ENCODE data around the gene PCSK5.
A peak's percentile ranks its signal among the peaks of the same experiment; 100 is the strongest.

PCSK5 gene

GRCh38 chr9:76363032-76363395 is 472.5 kb downstream of the PCSK5 start:
- no peak for DNase-seq (ENCODE audit: low read depth)
- TF ChIP-seq, protein P1, sequence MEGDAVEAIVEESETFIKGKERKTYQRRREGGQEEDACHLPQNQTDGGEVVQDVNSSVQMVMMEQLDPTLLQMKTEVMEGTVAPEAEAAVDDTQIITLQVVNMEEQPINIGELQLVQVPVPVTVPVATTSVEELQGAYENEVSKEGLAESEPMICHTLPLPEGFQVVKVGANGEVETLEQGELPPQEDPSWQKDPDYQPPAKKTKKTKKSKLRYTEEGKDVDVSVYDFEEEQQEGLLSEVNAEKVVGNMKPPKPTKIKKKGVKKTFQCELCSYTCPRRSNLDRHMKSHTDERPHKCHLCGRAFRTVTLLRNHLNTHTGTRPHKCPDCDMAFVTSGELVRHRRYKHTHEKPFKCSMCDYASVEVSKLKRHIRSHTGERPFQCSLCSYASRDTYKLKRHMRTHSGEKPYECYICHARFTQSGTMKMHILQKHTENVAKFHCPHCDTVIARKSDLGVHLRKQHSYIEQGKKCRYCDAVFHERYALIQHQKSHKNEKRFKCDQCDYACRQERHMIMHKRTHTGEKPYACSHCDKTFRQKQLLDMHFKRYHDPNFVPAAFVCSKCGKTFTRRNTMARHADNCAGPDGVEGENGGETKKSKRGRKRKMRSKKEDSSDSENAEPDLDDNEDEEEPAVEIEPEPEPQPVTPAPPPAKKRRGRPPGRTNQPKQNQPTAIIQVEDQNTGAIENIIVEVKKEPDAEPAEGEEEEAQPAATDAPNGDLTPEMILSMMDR (IDR thresholded peaks at IDR 0.05; ENCODE audit: insufficient read depth, low read depth, low read length, missing control alignments) = no peak
- H3K4me3 ChIP-seq (ENCODE audit: low read depth, low read length) = no peak overlapping the region

GRCh38 chr9:76365028-76365427 is 474.6 kb downstream of the PCSK5 start:
- TF ChIP-seq, protein P1 (IDR thresholded peaks at IDR 0.05; ENCODE audit: insufficient read depth, low read depth, low read length, missing control alignments) = no peak
- no peak for DNase-seq (ENCODE audit: low read depth)
- no peak overlapping the region for H3K4me3 ChIP-seq (ENCODE audit: low read depth, low read length)

- H3K4me3 ChIP-seq (ENCODE audit: low read depth, low read length) = no peak overlapping the region
- TF ChIP-seq, protein P1 (IDR thresholded peaks at IDR 0.05; ENCODE audit: insufficient read depth, low read depth, low read length, missing control alignments) = no peak
- DNase-seq (ENCODE audit: low read depth) = no peak
Measured at GRCh38 chr9:76366275-76366674, 475.8 kb downstream of the PCSK5 start.

GRCh38 chr9:76369583-76369982 is 479.1 kb downstream of the PCSK5 start:
- TF ChIP-seq, protein P1 (IDR thresholded peaks at IDR 0.05; ENCODE audit: insufficient read depth, low read depth, low read length, missing control alignments) = no peak
- peak; percentile 59 for DNase-seq (ENCODE audit: low read depth)
- H3K4me3 ChIP-seq (ENCODE audit: low read depth, low read length) = no peak overlapping the region

GRCh38 chr9:76370396-76371023 is 480.0 kb downstream of the PCSK5 start:
- no peak for DNase-seq (ENCODE audit: low read depth)
- TF ChIP-seq, protein P1 (IDR thresholded peaks at IDR 0.05; ENCODE audit: insufficient read depth, low read depth, low read length, missing control alignments) = no peak
- no peak overlapping the region for H3K4me3 ChIP-seq (ENCODE audit: low read depth, low read length)

DNA sequence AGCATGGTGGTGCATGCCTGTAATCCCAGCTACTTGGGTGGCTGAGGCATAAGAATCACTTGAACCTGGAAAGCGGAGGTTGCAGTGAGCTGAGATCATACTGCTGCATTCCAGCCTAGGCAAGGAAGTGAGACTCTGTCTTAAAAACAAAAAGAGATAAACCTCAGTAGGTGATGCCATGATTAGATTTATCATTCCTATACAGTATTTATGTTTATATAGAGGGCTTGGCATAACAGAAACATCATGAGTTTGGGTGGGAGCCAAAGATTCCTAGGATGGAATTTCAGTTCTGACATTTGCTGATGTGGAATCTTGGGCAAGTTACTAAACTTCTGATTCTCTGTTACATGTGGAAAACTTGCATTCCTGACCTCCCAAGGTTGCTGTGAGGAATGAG is 481.4 kb downstream of the PCSK5 start:
- TF ChIP-seq, protein P1 (IDR thresholded peaks at IDR 0.05; ENCODE audit: insufficient read depth, low read depth, low read length, missing control alignments) = no peak
- DNase-seq (ENCODE audit: low read depth) = no peak

DNA sequence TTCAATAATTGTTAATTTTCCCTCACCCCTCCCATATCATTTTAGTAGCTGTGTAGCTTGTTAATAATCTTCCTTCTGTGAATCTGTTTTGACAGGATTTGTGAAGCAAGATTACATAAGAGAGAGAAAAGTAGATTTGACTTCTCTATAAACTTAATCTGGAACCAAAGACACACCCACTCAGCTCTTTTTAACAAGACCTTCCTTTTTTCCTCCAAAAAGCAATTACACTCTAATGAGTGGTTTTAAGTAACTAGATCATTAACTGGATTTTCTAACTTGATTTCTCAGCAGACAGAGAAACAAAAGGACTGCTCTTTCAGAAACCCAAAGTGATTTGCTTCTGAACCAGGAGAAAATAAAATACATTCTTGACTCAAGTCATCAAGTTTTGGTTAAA is 481.9 kb downstream of the PCSK5 start:
- no peak overlapping the region for H3K4me3 ChIP-seq (ENCODE audit: low read depth, low read length)
- no peak for DNase-seq (ENCODE audit: low read depth)
- TF ChIP-seq, protein P1 (IDR thresholded peaks at IDR 0.05; ENCODE audit: insufficient read depth, low read depth, low read length, missing control alignments) = no peak

More for the DNA sequence above, 481.4 kb downstream of the PCSK5 start:
- no peak overlapping the region for H3K4me3 ChIP-seq (ENCODE audit: low read depth, low read length)

Data from GM12865 (cell line).